GM12891 (cell line): Measurements from ENCODE around the gene GOLGA2.

Experiments
- POLR2A ChIP-seq: IDR thresholded peaks from 2 replicates; pipeline ENCODE4 v1.6.1; 2011; ENCODE audit warnings: low read depth, low read length, control low read depth
- POLR2AphosphoS5 ChIP-seq: IDR thresholded peaks from 2 replicates; pipeline ENCODE4 v1.6.1; 2011; ENCODE audit warnings: low read depth, low read length, control low read depth
- POU2F2 ChIP-seq: IDR thresholded peaks from 2 replicates; pipeline ENCODE4 v1.6.1; 2011; ENCODE audit warnings: low read depth, mild to moderate bottlenecking, control low read depth, low read length, moderate library complexity
- SPI1 ChIP-seq: IDR thresholded peaks from 2 replicates; pipeline ENCODE4 v1.6.1; 2011; ENCODE audit warnings: low read depth, low read length, control low read depth
- TAF1 ChIP-seq: IDR thresholded peaks from 2 replicates; pipeline ENCODE4 v1.6.1; 2011; ENCODE audit warnings: low read depth, low read length, control low read depth

DNA sequence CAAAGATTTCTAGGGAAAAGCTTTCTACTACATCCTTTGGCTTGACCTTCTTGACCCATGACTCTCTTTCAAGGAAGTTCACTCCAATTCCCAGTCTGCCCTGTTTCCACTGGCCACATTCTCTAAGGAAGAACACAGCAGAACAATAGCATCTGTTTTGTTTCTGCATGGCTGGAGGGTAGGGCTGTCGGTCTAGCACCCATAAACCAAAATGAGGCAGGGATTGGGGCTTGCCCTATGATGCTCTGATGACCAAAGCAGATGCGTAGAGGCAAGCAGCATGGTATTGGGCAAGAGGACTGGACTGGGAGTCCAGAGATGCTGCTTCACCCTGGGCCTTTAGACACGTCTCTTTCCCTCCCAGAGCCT, 24.1 kb downstream of the GOLGA2 start:
- no peak for TF ChIP-seq POLR2A
- TF ChIP-seq TAF1: no peak
- no peak for TF ChIP-seq POLR2AphosphoS5
- no peak for TF ChIP-seq SPI1
- no peak for TF ChIP-seq POU2F2
